Measurements from ENCODE around the gene TTC7B. TPM values are rescaled to one million over a fixed set of nuclear protein-coding genes. Genes with fewer than 3 reads are reported as not detected.

The TTC7B gene
- total RNA-seq, 1 donor from 2014 or later: 2.4 TPM

- peak; percentile 66 for DNase-seq
These were observed 138.7 kb downstream of the TTC7B start for GRCh38 chr14:90677484-90678050.

DNA sequence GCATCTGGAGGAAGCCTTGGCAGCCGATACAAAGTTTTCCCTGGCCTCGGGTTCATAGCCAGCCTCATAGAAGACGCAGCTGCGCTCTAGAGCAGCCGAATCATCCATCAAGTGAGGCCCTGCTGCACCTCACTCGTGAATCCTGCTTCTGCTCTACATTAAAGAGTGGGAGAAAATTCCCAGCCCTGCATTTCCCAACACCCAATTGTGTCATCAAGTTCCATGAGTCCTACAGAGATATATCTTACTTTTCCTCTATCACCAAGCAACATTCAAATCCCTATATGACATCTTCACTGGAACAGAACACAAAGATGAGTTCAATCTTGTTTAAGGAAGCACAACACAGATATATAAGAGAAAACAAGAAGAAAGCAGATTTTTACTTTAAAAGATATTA, 139.3 kb downstream of the TTC7B start:
- intact Hi-C loops (cut with micrococcal nuclease): loop anchor here (5.0 kb wide), 1 partner anchor 280 kb away; the partner anchor contains the start of gene CALM1
- Mint-ChIP-seq H3K27me3 (no peaks in the 10 kb centered on the region), H3K27ac (peak overlapping the region; percentile 57)

More at GRCh38 chr14:90677484-90678050, 138.7 kb downstream of the TTC7B start:
- intact Hi-C loops (cut with micrococcal nuclease): loop anchor here (5.0 kb wide), 1 partner anchor 280 kb away; the partner anchor contains the start of gene CALM1
- H3K9me3 Mint-ChIP-seq: no peaks in the 10 kb centered on the region
- peaks cover 32% of the 10 kb centered on the region for H3K4me1 Mint-ChIP-seq
- H3K36me3 Mint-ChIP-seq (ENCODE audit: low read depth): no peaks in the 10 kb centered on the region
- no peaks in the 10 kb centered on the region for H3K27me3 Mint-ChIP-seq
- H3K27ac Mint-ChIP-seq: peak overlapping the region; percentile 89
- peak overlapping the region; percentile 65 for H3K4me3 Mint-ChIP-seq

DNA sequence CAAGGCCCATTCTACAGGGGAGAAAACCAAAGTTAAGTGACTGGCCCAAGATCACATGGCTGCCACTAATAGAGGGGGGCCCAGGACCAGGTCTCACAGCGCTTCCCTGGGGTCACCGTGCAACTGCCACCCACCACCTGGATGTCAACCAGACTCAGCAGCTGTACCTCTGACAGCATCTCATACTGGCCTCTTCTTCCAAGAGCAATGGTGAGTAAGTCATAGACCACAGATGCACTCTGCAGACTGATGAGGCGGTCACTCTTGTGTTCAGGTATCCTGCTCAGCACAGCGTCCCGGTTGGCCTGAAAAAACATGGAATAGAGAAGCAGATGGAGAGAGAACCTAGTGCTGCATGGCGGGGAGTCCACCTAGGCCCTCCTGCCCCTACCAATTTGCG, 139.9 kb downstream of the TTC7B start:
- Mint-ChIP-seq H3K4me1 (peaks cover 32% of the 10 kb centered on the region), H3K27ac (no peak overlapping the region), H3K27me3 (no peaks in the 10 kb centered on the region), H3K4me3 (peak overlapping the region; percentile 7), H3K9me3 (no peaks in the 10 kb centered on the region), H3K36me3 (ENCODE audit: low read depth) (no peaks in the 10 kb centered on the region)
- intact Hi-C loops (cut with micrococcal nuclease): loop anchor here (5.0 kb wide), 1 partner anchor 279 kb away; the partner anchor contains the start of gene CALM1
- DNase-seq: no peak

More for the DNA sequence above, 139.3 kb downstream of the TTC7B start:
- Mint-ChIP-seq H3K4me3 (peak overlapping the region; percentile 29), H3K9me3 (no peaks in the 10 kb centered on the region), H3K36me3 (ENCODE audit: low read depth) (no peaks in the 10 kb centered on the region), H3K4me1 (peaks cover 32% of the 10 kb centered on the region)
- DNase-seq: no peak

- intact Hi-C loops (cut with micrococcal nuclease): loop anchor here (5.0 kb wide), 1 partner anchor 278 kb away; the partner anchor contains the start of gene CALM1
- H3K4me3 Mint-ChIP-seq: no peak overlapping the region
- H3K27ac Mint-ChIP-seq: no peak overlapping the region
- no peak for DNase-seq
- no peaks in the 10 kb centered on the region for H3K27me3 Mint-ChIP-seq
- H3K36me3 Mint-ChIP-seq (ENCODE audit: low read depth): no peaks in the 10 kb centered on the region
- H3K9me3 Mint-ChIP-seq: no peaks in the 10 kb centered on the region
- H3K4me1 Mint-ChIP-seq: peaks cover 32% of the 10 kb centered on the region
These were observed 140.8 kb downstream of the TTC7B start for GRCh38 chr14:90675399-90675798.

- H3K27ac Mint-ChIP-seq: no peak overlapping the region
- no peak overlapping the region for H3K4me3 Mint-ChIP-seq
- H3K9me3 Mint-ChIP-seq: no peaks in the 10 kb centered on the region
- no peaks in the 10 kb centered on the region for H3K27me3 Mint-ChIP-seq
- peaks cover 32% of the 10 kb centered on the region for H3K4me1 Mint-ChIP-seq
- intact Hi-C loops (cut with micrococcal nuclease): loop anchor here (5.0 kb wide), 1 partner anchor 277 kb away; the partner anchor contains the start of gene CALM1
- H3K36me3 Mint-ChIP-seq (ENCODE audit: low read depth): no peaks in the 10 kb centered on the region
- no peak for DNase-seq
These were observed 141.5 kb downstream of the TTC7B start for GRCh38 chr14:90674716-90675115.

- intact Hi-C loops (cut with micrococcal nuclease): no loop called here
- H3K27me3 Mint-ChIP-seq: no peaks in the 10 kb centered on the region
- no peak for DNase-seq
- H3K36me3 Mint-ChIP-seq (ENCODE audit: low read depth): no peaks in the 10 kb centered on the region
- no peaks in the 10 kb centered on the region for H3K9me3 Mint-ChIP-seq
- no peak overlapping the region for H3K4me3 Mint-ChIP-seq
- H3K4me1 Mint-ChIP-seq: peaks cover 29% of the 10 kb centered on the region
- no peak overlapping the region for H3K27ac Mint-ChIP-seq
These were observed 142.1 kb downstream of the TTC7B start for GRCh38 chr14:90674043-90674670.

GRCh38 chr14:90671382-90672234, 144.6 kb downstream of the TTC7B start:
- no peaks in the 10 kb centered on the region for H3K9me3 Mint-ChIP-seq
- peaks cover 7% of the 10 kb centered on the region for H3K4me1 Mint-ChIP-seq
- no peak for DNase-seq
- peaks cover 3% of the 10 kb centered on the region for H3K27me3 Mint-ChIP-seq
- intact Hi-C loops (cut with micrococcal nuclease): no loop called here
- H3K4me3 Mint-ChIP-seq: no peak overlapping the region
- H3K27ac Mint-ChIP-seq: no peak overlapping the region
- no peaks in the 10 kb centered on the region for H3K36me3 Mint-ChIP-seq (ENCODE audit: low read depth)

- H3K9me3 Mint-ChIP-seq: no peaks in the 10 kb centered on the region
These were observed 146.5 kb downstream of the TTC7B start for GRCh38 chr14:90669731-90670130.

GRCh38 chr14:90666571-90666970, 149.7 kb downstream of the TTC7B start:
- H3K36me3 Mint-ChIP-seq (ENCODE audit: low read depth): no peaks in the 10 kb centered on the region
- no peaks in the 10 kb centered on the region for H3K4me1 Mint-ChIP-seq
- H3K27ac Mint-ChIP-seq: no peak overlapping the region
- DNase-seq: no peak
- no peak overlapping the region for H3K4me3 Mint-ChIP-seq
- H3K27me3 Mint-ChIP-seq: peaks cover 3% of the 10 kb centered on the region
- intact Hi-C loops (cut with micrococcal nuclease): no loop called here
- H3K9me3 Mint-ChIP-seq: no peaks in the 10 kb centered on the region

More at GRCh38 chr14:90669731-90670130, 146.5 kb downstream of the TTC7B start:
- no peak for DNase-seq
- H3K27ac Mint-ChIP-seq: no peak overlapping the region
- H3K27me3 Mint-ChIP-seq: peaks cover 3% of the 10 kb centered on the region
- no peaks in the 10 kb centered on the region for H3K36me3 Mint-ChIP-seq (ENCODE audit: low read depth)
- H3K4me1 Mint-ChIP-seq: no peaks in the 10 kb centered on the region
- intact Hi-C loops (cut with micrococcal nuclease): no loop called here
- H3K4me3 Mint-ChIP-seq: no peak overlapping the region

- intact Hi-C loops (cut with micrococcal nuclease): no loop called here
- Mint-ChIP-seq H3K4me3 (no peak overlapping the region), H3K9me3 (no peaks in the 10 kb centered on the region), H3K4me1 (peaks cover 2% of the 10 kb centered on the region), H3K27me3 (peaks cover 6% of the 10 kb centered on the region), H3K27ac (no peak overlapping the region), H3K36me3 (ENCODE audit: low read depth) (no peaks in the 10 kb centered on the region)
- no peak for DNase-seq
These were observed 150.8 kb downstream of the TTC7B start for GRCh38 chr14:90665321-90666000.

- intact Hi-C loops (cut with micrococcal nuclease): no loop called here
- Mint-ChIP-seq H3K36me3 (ENCODE audit: low read depth) (no peaks in the 10 kb centered on the region), H3K9me3 (no peaks in the 10 kb centered on the region), H3K27me3 (peaks cover 6% of the 10 kb centered on the region), H3K4me1 (peaks cover 2% of the 10 kb centered on the region), H3K27ac (no peak overlapping the region), H3K4me3 (no peak overlapping the region)
- no peak for DNase-seq
These were observed 151.3 kb downstream of the TTC7B start for GRCh38 chr14:90664911-90665310.

- intact Hi-C loops (cut with micrococcal nuclease): no loop called here
- H3K27me3 Mint-ChIP-seq: peaks cover 10% of the 10 kb centered on the region
- peaks cover 9% of the 10 kb centered on the region for H3K4me1 Mint-ChIP-seq
- no peak for DNase-seq
- H3K36me3 Mint-ChIP-seq (ENCODE audit: low read depth): no peaks in the 10 kb centered on the region
- H3K4me3 Mint-ChIP-seq: no peak overlapping the region
- H3K9me3 Mint-ChIP-seq: no peaks in the 10 kb centered on the region
- no peak overlapping the region for H3K27ac Mint-ChIP-seq
These were observed 152.6 kb downstream of the TTC7B start for GRCh38 chr14:90663680-90664079.

DNA sequence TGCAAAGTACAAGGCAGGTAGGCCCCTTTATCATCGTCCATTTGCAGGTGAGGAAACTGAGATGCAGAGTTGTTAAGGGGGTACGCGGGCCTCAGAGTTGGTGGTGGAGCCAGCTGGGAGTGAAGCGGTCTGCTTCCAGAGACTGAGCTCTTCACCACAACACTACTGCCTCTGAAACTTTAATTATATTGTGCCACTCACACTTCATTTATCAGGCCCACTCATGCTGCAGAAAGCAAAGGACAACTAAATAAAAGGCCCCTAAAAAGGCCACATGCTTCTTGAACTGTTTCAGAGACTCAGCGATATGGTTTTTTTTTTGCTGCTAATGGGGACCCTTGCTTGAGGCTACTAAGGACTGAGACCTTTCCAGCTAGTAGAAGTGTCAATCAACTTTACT, 153.1 kb downstream of the TTC7B start:
- intact Hi-C loops (cut with micrococcal nuclease): no loop called here
- no peak for DNase-seq
- H3K27ac Mint-ChIP-seq: no peak overlapping the region
- no peaks in the 10 kb centered on the region for H3K36me3 Mint-ChIP-seq (ENCODE audit: low read depth)
- H3K27me3 Mint-ChIP-seq: peaks cover 10% of the 10 kb centered on the region
- no peak overlapping the region for H3K4me3 Mint-ChIP-seq
- H3K4me1 Mint-ChIP-seq: peaks cover 14% of the 10 kb centered on the region
- H3K9me3 Mint-ChIP-seq: no peaks in the 10 kb centered on the region
